GM15510 (cell line): ENCODE data around the gene CDK5.

ENCODE experiments used
- POLR2A ChIP-seq: IDR thresholded peaks from 3 replicates; pipeline ENCODE4 v1.6.1; 2011; ENCODE audit warnings: borderline replicate concordance; ENCODE audit not compliant: insufficient read length; ENCODE audit errors: extremely low read depth

Gene CDK5

GRCh38 chr7:151010307-151011096 is 47.2 kb downstream of the CDK5 start:
- no peak for TF ChIP-seq POLR2A

- TF ChIP-seq POLR2A = no peak
Observed at GRCh38 chr7:151010037-151010306, 47.7 kb downstream of the CDK5 start.

- no peak for TF ChIP-seq POLR2A
Observed at GRCh38 chr7:151009327-151010036, 48.2 kb downstream of the CDK5 start.

GRCh38 chr7:151008511-151009323 is 49.0 kb downstream of the CDK5 start:
- TF ChIP-seq POLR2A = peak; percentile 50

GRCh38 chr7:151008143-151008510 is 49.6 kb downstream of the CDK5 start:
- TF ChIP-seq POLR2A = no peak

GRCh38 chr7:151007469-151007898 is 50.2 kb downstream of the CDK5 start:
- TF ChIP-seq POLR2A = no peak

- no peak for TF ChIP-seq POLR2A
Observed at GRCh38 chr7:151006590-151007300, 51.0 kb downstream of the CDK5 start.

GRCh38 chr7:151005566-151005965 is 52.1 kb downstream of the CDK5 start:
- no peak for TF ChIP-seq POLR2A
